HepG2 (cell line): Measurements from ENCODE around the gene GYG1. TPM values are rescaled to one million over a fixed set of nuclear protein-coding genes. Genes with fewer than 3 reads are reported as not detected.
A peak's percentile ranks its signal among the peaks of the same experiment; 100 is the strongest.

Experiments used
- ARNTL ChIP-seq: sonication (generic); formaldehyde crosslinking; IDR thresholded peaks from 2 replicates; pipeline ENCODE4 v1.4.0; 2020; ENCODE audit warnings: mild to moderate bottlenecking, missing genetic modification reagents
- FOXA1 ChIP-seq, 2 experiments: fragments of 450-650 bp in 1 of 2; sonication (generic) in 1 of 2; formaldehyde crosslinking in 1 of 2; IDR thresholded peaks; 2 replicates each; pipeline versions ENCODE4 v1.4.0 to v1.6.1; 2016 to 2020; ENCODE audit warnings: missing genetic modification reagents in 1 of 2
- MAFG ChIP-seq: sonication (generic); formaldehyde crosslinking; IDR thresholded peaks from 2 replicates; pipeline ENCODE4 v1.5.1; 2020; ENCODE audit warnings: mild to moderate bottlenecking, missing genetic modification reagents
- MXI1 ChIP-seq: IDR thresholded peaks from 3 replicates; pipeline ENCODE4 v1.6.1; 2012; ENCODE audit warnings: low read depth, low read length, inconsistent platforms, borderline replicate concordance
- NFE2 ChIP-seq: sonication (generic); formaldehyde crosslinking; IDR thresholded peaks from 2 replicates; pipeline ENCODE4 v1.4.0; 2020; ENCODE audit warnings: missing genetic modification reagents
- NFE2L2 ChIP-seq: fragments of 150-350 bp; IDR thresholded peaks from 2 replicates; pipeline ENCODE4 v1.6.1; 2014; ENCODE audit warnings: low read length
- SKI ChIP-seq: fragments of 450-650 bp; IDR thresholded peaks from one replicate; pipeline ENCODE4 v1.6.1; 2018; ENCODE audit warnings: mild to moderate bottlenecking; ENCODE audit not compliant: partially characterized antibody
- STAG1 ChIP-seq: sonication (generic); formaldehyde crosslinking; IDR thresholded peaks from 2 replicates; pipeline ENCODE4 v1.4.0; 2020; ENCODE audit warnings: missing genetic modification reagents
- TAF1 ChIP-seq: sonication (generic); formaldehyde crosslinking; IDR thresholded peaks from 2 replicates; pipeline ENCODE4 v1.4.0; 2020; ENCODE audit warnings: missing genetic modification reagents
- ZNF619 ChIP-seq: sonication (generic); formaldehyde crosslinking; IDR thresholded peaks from 2 replicates; pipeline ENCODE4 v1.4.0; 2020; ENCODE audit warnings: mild to moderate bottlenecking, missing genetic modification reagents
- ZNF709 ChIP-seq: sonication (generic); formaldehyde crosslinking; IDR thresholded peaks from 2 replicates; pipeline ENCODE4 v1.5.0; 2020; ENCODE audit warnings: mild to moderate bottlenecking, missing genetic modification reagents
- polyA plus RNA-seq, 8 experiments: library from polyadenylated mRNA; depleted of rRNA in 3 of 8; stranded (reverse) in 7 of 8; unstranded in 1 of 8; fragments of >200 nt; fragmentation: Illumina TruSeq in 4 of 8; extraction: Trizol in 4 of 8; gene quantifications; 2 replicates each; pipeline versions ENCODE4 v1.2.1 to v1.2.3, GENCODE V29; 2011 to 2016; ENCODE audit warnings: low read depth in 4 of 8, missing spikeins in 1 of 8, mixed read lengths in 1 of 8; ENCODE audit not compliant: insufficient read depth in 1 of 8
- total RNA-seq, 5 experiments: library from RNA; depleted of rRNA; stranded (reverse); fragments of >200 nt; fragmentation: Illumina TruSeq; extraction: Trizol; gene quantifications; 2 replicates each; pipeline ENCODE4 v1.2.3, GENCODE V29; 2016; ENCODE audit warnings: low read depth in 1 of 5
- TF ChIP-seq, protein P1 (sequence below): IDR thresholded peaks from 2 replicates; pipeline ENCODE4 v1.6.1; 2016; ENCODE audit warnings: low read depth, missing genetic modification reagents, missing compliant biosample characterization
- TF ChIP-seq, protein P2 (sequence below): IDR thresholded peaks from 2 replicates; pipeline ENCODE4 v1.4.0; 2020; ENCODE audit warnings: mild to moderate bottlenecking, missing genetic modification reagents
- TF ChIP-seq, protein P3 (sequence below), 2 experiments: sonication (generic) in 1 of 2; formaldehyde crosslinking in 1 of 2; IDR thresholded peaks; 2 replicates each; pipeline versions ENCODE4 v1.4.0 to v1.6.1; 2018 to 2020; ENCODE audit warnings: missing genetic modification reagents in 2 of 2, borderline replicate concordance in 1 of 2, low read depth in 1 of 2, mild to moderate bottlenecking in 1 of 2, missing biosample characterization in 1 of 2
- TF ChIP-seq, protein P4 (sequence below): sonication (generic); formaldehyde crosslinking; IDR thresholded peaks from 2 replicates; pipeline ENCODE4 v1.5.0; 2020; ENCODE audit warnings: mild to moderate bottlenecking, missing genetic modification reagents, moderate library complexity

The GYG1 gene
- total and polyA plus RNA-seq, 2 of the 13 experiments (the other 11 are each of a cell fraction or from before 2014, with no cell fraction given) = 15.7 to 28.1 TPM

DNA sequence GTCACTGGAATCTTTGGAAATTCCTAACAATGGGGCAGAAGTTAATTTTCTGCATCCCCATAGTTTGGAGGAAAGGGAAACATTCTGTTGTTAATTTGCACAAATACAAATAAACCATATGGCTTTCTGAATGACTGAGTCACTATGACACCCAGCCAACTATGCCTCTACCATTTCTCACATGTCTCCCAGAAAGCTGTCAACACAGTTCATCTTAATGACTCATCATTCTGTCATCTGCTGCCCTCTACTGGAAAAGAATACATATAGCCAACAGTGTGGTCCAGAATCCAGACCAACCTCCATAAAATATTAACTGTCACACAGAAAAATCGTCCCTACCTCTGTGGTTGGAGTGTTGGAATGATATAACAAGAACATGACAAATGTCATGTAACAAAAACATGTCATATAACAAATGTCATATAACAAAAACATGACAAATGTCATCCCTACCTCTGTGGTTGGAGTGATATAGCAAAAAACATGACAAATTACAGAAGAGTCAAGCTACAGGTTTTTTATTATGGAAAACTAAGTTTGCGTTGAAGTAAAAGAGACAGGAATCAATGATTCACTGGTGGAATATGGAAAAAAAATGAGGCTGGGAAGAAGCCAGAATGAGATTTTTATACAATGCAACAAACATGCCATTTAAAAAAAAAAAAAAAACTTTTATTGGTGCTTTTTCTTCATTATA is 47.7 kb upstream of the GYG1 start (continued):
- TF ChIP-seq, protein P1, sequence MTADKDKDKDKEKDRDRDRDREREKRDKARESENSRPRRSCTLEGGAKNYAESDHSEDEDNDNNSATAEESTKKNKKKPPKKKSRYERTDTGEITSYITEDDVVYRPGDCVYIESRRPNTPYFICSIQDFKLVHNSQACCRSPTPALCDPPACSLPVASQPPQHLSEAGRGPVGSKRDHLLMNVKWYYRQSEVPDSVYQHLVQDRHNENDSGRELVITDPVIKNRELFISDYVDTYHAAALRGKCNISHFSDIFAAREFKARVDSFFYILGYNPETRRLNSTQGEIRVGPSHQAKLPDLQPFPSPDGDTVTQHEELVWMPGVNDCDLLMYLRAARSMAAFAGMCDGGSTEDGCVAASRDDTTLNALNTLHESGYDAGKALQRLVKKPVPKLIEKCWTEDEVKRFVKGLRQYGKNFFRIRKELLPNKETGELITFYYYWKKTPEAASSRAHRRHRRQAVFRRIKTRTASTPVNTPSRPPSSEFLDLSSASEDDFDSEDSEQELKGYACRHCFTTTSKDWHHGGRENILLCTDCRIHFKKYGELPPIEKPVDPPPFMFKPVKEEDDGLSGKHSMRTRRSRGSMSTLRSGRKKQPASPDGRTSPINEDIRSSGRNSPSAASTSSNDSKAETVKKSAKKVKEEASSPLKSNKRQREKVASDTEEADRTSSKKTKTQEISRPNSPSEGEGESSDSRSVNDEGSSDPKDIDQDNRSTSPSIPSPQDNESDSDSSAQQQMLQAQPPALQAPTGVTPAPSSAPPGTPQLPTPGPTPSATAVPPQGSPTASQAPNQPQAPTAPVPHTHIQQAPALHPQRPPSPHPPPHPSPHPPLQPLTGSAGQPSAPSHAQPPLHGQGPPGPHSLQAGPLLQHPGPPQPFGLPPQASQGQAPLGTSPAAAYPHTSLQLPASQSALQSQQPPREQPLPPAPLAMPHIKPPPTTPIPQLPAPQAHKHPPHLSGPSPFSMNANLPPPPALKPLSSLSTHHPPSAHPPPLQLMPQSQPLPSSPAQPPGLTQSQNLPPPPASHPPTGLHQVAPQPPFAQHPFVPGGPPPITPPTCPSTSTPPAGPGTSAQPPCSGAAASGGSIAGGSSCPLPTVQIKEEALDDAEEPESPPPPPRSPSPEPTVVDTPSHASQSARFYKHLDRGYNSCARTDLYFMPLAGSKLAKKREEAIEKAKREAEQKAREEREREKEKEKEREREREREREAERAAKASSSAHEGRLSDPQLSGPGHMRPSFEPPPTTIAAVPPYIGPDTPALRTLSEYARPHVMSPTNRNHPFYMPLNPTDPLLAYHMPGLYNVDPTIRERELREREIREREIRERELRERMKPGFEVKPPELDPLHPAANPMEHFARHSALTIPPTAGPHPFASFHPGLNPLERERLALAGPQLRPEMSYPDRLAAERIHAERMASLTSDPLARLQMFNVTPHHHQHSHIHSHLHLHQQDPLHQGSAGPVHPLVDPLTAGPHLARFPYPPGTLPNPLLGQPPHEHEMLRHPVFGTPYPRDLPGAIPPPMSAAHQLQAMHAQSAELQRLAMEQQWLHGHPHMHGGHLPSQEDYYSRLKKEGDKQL (CRISPR knock-in tag) = no peak
- TF ChIP-seq ZNF709 = no peak
- peak; percentile 81 for TF ChIP-seq STAG1 (CRISPR knock-in tag)
- TF ChIP-seq, protein P2, sequence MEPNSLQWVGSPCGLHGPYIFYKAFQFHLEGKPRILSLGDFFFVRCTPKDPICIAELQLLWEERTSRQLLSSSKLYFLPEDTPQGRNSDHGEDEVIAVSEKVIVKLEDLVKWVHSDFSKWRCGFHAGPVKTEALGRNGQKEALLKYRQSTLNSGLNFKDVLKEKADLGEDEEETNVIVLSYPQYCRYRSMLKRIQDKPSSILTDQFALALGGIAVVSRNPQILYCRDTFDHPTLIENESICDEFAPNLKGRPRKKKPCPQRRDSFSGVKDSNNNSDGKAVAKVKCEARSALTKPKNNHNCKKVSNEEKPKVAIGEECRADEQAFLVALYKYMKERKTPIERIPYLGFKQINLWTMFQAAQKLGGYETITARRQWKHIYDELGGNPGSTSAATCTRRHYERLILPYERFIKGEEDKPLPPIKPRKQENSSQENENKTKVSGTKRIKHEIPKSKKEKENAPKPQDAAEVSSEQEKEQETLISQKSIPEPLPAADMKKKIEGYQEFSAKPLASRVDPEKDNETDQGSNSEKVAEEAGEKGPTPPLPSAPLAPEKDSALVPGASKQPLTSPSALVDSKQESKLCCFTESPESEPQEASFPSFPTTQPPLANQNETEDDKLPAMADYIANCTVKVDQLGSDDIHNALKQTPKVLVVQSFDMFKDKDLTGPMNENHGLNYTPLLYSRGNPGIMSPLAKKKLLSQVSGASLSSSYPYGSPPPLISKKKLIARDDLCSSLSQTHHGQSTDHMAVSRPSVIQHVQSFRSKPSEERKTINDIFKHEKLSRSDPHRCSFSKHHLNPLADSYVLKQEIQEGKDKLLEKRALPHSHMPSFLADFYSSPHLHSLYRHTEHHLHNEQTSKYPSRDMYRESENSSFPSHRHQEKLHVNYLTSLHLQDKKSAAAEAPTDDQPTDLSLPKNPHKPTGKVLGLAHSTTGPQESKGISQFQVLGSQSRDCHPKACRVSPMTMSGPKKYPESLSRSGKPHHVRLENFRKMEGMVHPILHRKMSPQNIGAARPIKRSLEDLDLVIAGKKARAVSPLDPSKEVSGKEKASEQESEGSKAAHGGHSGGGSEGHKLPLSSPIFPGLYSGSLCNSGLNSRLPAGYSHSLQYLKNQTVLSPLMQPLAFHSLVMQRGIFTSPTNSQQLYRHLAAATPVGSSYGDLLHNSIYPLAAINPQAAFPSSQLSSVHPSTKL (CRISPR knock-in tag) = peak; percentile 36; the same call in 1 of the 2 replicates
- peak; percentile 85 for TF ChIP-seq NFE2L2
- TF ChIP-seq, protein P3, sequence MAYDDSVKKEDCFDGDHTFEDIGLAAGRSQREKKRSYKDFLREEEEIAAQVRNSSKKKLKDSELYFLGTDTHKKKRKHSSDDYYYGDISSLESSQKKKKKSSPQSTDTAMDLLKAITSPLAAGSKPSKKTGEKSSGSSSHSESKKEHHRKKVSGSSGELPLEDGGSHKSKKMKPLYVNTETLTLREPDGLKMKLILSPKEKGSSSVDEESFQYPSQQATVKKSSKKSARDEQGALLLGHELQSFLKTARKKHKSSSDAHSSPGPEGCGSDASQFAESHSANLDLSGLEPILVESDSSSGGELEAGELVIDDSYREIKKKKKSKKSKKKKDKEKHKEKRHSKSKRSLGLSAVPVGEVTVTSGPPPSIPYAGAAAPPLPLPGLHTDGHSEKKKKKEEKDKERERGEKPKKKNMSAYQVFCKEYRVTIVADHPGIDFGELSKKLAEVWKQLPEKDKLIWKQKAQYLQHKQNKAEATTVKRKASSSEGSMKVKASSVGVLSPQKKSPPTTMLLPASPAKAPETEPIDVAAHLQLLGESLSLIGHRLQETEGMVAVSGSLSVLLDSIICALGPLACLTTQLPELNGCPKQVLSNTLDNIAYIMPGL (CRISPR knock-in tag; IDR thresholded peaks at IDR 0.05; ENCODE audit: borderline replicate concordance in 1 of 2, low read depth in 1 of 2) = 0 out of 4 replicates have a peak, but pooled peaks of 1 of the 2 experiments have one; percentile 24
- TF ChIP-seq MAFG (CRISPR knock-in tag) = no peak
- TF ChIP-seq FOXA1 (IDR thresholded peaks at IDR 0.05) = no peak
- peak; percentile 33; the same call in 1 of the 2 replicates for TF ChIP-seq FOXA1 (CRISPR knock-in tag; IDR thresholded peaks at IDR 0.05)
- no peak for TF ChIP-seq TAF1 (CRISPR knock-in tag)
- TF ChIP-seq ARNTL (CRISPR knock-in tag) = no peak
- no peak for TF ChIP-seq ZNF619 (CRISPR knock-in tag)
- no peak for TF ChIP-seq SKI
- TF ChIP-seq, protein P4, sequence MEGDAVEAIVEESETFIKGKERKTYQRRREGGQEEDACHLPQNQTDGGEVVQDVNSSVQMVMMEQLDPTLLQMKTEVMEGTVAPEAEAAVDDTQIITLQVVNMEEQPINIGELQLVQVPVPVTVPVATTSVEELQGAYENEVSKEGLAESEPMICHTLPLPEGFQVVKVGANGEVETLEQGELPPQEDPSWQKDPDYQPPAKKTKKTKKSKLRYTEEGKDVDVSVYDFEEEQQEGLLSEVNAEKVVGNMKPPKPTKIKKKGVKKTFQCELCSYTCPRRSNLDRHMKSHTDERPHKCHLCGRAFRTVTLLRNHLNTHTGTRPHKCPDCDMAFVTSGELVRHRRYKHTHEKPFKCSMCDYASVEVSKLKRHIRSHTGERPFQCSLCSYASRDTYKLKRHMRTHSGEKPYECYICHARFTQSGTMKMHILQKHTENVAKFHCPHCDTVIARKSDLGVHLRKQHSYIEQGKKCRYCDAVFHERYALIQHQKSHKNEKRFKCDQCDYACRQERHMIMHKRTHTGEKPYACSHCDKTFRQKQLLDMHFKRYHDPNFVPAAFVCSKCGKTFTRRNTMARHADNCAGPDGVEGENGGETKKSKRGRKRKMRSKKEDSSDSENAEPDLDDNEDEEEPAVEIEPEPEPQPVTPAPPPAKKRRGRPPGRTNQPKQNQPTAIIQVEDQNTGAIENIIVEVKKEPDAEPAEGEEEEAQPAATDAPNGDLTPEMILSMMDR (CRISPR knock-in tag) = peak; percentile 85
- peak; percentile 29; the same call in 1 of the 2 replicates for TF ChIP-seq NFE2
- TF ChIP-seq MXI1 = peak; percentile 29; the same call in 1 of the 3 replicates
